Kidney (tissue), 14 donors: ENCODE results near the gene JAZF1. TPM values are rescaled to one million over a fixed set of nuclear protein-coding genes. Genes with fewer than 3 reads are reported as not detected.
A peak's percentile ranks its signal among the peaks of the same experiment; 100 is the strongest.

Experiments used
- DNase-seq, 5 donors: peaks; one replicate each; pipeline ENCODE4 v3.0.0-alpha.2; 2013 to 2020
- FAIRE-seq: peaks from 2 replicates; lab custom pipeline; 2012; peaks lifted over from hg19 to GRCh38; lab: Jason Lieb, UNC
- H3K27ac ChIP-seq, 2 donors: one replicate each; pipeline ENCODE4 v1.7.0; 2013; ENCODE audit warnings: low read depth in 2 of 2, low read length in 2 of 2, inconsistent platforms in 1 of 2
- H3K27me3 ChIP-seq: one replicate; pipeline ENCODE4 v1.7.1; 2013; ENCODE audit warnings: low read length, inconsistent platforms; ENCODE audit not compliant: control insufficient read depth, insufficient read depth
- H3K36me3 ChIP-seq, 3 donors: one replicate each; pipeline versions ENCODE4 v1.7.0 to v1.7.1; 2013; ENCODE audit warnings: low read length in 3 of 3, control low read depth in 1 of 3, inconsistent platforms in 1 of 3; ENCODE audit not compliant: insufficient read depth in 3 of 3, control insufficient read depth in 2 of 3
- H3K4me1 ChIP-seq, 3 donors: one replicate each; pipeline versions ENCODE4 v1.7.0 to v1.7.1; 2013; ENCODE audit warnings: low read length in 3 of 3, inconsistent platforms in 1 of 3, low read depth in 1 of 3; ENCODE audit not compliant: control insufficient read depth in 2 of 3, insufficient read depth in 2 of 3
- H3K4me3 ChIP-seq, 3 donors: one replicate each; pipeline versions ENCODE4 v1.7.0 to v1.8.1; 2013; ENCODE audit warnings: low read length in 3 of 3, control low read depth in 1 of 3, inconsistent platforms in 1 of 3
- H3K9ac ChIP-seq, 3 donors: one replicate each; pipeline versions ENCODE4 v1.7.0 to v1.7.1; 2013; ENCODE audit warnings: low read length in 3 of 3, control low read depth in 1 of 3, inconsistent platforms in 1 of 3
- H3K9me3 ChIP-seq, 3 donors: one replicate each; pipeline versions ENCODE4 v1.7.0 to v1.7.1; 2013; ENCODE audit warnings: low read length in 3 of 3, control low read depth in 1 of 3, inconsistent platforms in 1 of 3; ENCODE audit not compliant: control insufficient read depth in 2 of 3, insufficient read depth in 1 of 3
- intact Hi-C: fragments of 100-400 bp; cut with DNase I; formaldehyde crosslinking; loops from one replicate; pipeline ENCODE4 v1.11.1; 2022
- polyA plus RNA-seq: library from polyadenylated mRNA; stranded (reverse); fragments of 350-450 nt; fragmentation: Illumina TruSeq; extraction: RNeasy Lipid Tissue Mini Kit (QIAGEN cat#74804); gene quantifications from one replicate; pipeline ENCODE4 v1.2.3, GENCODE V29; 2014; ENCODE audit warnings: low read depth, low replicate concordance; ENCODE audit not compliant: insufficient read depth
- total RNA-seq: library from RNA; stranded (reverse); fragmentation: NEBNext Ultra II Directional; extraction: Animal tissue kit (Norgen Biotek cat#: 25700); gene quantifications from one replicate; pipeline ENCODE4 v1.2.1, GENCODE V29; 2021
- TF ChIP-seq, protein P1 (sequence below): IDR thresholded peaks from 3 replicates; pipeline ENCODE4 v1.5.1; 2012; ENCODE audit warnings: mild to moderate bottlenecking, moderate library complexity, borderline replicate concordance; ENCODE audit not compliant: insufficient read depth; ENCODE audit errors: extremely low read depth
- donor health status: control.
- donor health status: control.
- donor health status: control.
- donor health status: control.
- donor health status: control.
- donor health status: DM: yes; HTN: yes; CAD: no.
- donor health status: Normal renal cell carcinoma (clear cell type).

The JAZF1 gene
- total and polyA plus RNA-seq, 2 donors from 2014 or later = 5.7 to 13.1 TPM

DNA sequence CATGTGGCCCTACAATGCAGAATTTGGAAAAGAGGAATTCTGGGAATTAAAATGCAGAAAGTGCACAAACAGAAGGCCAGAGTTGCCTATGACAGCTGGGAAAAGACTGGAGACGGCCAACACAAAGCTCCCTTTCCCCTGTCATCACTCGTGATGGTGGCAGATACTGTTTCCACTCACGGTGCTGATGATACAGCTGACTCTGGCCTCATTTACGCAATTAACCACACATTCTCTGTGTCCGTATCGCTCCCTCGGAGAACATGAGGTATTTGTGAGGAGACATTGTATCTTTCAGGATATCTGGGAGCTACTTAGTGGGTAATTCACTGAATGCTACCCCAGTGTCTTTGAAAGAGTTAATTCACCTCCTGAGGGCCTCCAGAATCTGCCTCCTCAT, 267.8 kb downstream of the JAZF1 start:
- FAIRE-seq (no peak), DNase-seq (no peak)
- no peaks in the 10 kb centered on the region for H3K36me3 ChIP-seq
- no peak overlapping the region for H3K27ac ChIP-seq
- intact Hi-C loops = no loop called here
- no peak overlapping the region for H3K4me3 ChIP-seq
- no peaks in the 10 kb centered on the region for H3K27me3 ChIP-seq
- no peak overlapping the region for H3K9ac ChIP-seq
- TF ChIP-seq, protein P1, sequence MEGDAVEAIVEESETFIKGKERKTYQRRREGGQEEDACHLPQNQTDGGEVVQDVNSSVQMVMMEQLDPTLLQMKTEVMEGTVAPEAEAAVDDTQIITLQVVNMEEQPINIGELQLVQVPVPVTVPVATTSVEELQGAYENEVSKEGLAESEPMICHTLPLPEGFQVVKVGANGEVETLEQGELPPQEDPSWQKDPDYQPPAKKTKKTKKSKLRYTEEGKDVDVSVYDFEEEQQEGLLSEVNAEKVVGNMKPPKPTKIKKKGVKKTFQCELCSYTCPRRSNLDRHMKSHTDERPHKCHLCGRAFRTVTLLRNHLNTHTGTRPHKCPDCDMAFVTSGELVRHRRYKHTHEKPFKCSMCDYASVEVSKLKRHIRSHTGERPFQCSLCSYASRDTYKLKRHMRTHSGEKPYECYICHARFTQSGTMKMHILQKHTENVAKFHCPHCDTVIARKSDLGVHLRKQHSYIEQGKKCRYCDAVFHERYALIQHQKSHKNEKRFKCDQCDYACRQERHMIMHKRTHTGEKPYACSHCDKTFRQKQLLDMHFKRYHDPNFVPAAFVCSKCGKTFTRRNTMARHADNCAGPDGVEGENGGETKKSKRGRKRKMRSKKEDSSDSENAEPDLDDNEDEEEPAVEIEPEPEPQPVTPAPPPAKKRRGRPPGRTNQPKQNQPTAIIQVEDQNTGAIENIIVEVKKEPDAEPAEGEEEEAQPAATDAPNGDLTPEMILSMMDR = no peak
- no peaks in the 10 kb centered on the region for H3K4me1 ChIP-seq
- H3K9me3 ChIP-seq = peaks cover 0 to 6% (median 0%) of the 10 kb centered on the region in 3 donors

- H3K4me3 ChIP-seq = no peak overlapping the region
- H3K9ac ChIP-seq = no peak overlapping the region
- TF ChIP-seq, protein P1 = no peak
- H3K9me3 ChIP-seq = peaks cover 0 to 6% (median 0%) of the 10 kb centered on the region in 3 donors
- no peaks in the 10 kb centered on the region for H3K4me1 ChIP-seq
- no peak overlapping the region for H3K27ac ChIP-seq
- FAIRE-seq = no peak
- no peaks in the 10 kb centered on the region for H3K36me3 ChIP-seq
- no peak for DNase-seq
- H3K27me3 ChIP-seq = no peaks in the 10 kb centered on the region
- intact Hi-C loops = no loop called here
Observed at GRCh38 chr7:27911920-27912319, 268.7 kb downstream of the JAZF1 start.

- H3K27me3 ChIP-seq = no peaks in the 10 kb centered on the region
- H3K36me3 ChIP-seq = no peaks in the 10 kb centered on the region
- FAIRE-seq = no peak
- H3K27ac ChIP-seq = no peak overlapping the region
- no peak overlapping the region for H3K9ac ChIP-seq
- peak in 1 of 5 donors; percentile 47 for DNase-seq
- H3K9me3 ChIP-seq = no peaks in the 10 kb centered on the region
- intact Hi-C loops = no loop called here
- TF ChIP-seq, protein P1 = no peak
- H3K4me1 ChIP-seq = no peaks in the 10 kb centered on the region
- no peak overlapping the region for H3K4me3 ChIP-seq
Observed at GRCh38 chr7:27910326-27910725, 270.3 kb downstream of the JAZF1 start.
